NCI-H510A (cell line): ENCODE data around the gene CBX7.

Source experiments
- DNase-seq: peaks from one replicate; lab custom pipeline; 2025; lab: John Stamatoyannopoulos, UW

The CBX7 gene

GRCh38 chr22:39123751-39124581, 28.5 kb downstream of the CBX7 start:
- no peak for DNase-seq

- DNase-seq, result no peak
Measured at GRCh38 chr22:39122772-39123470, 29.6 kb downstream of the CBX7 start.

GRCh38 chr22:39120983-39121382, 31.5 kb downstream of the CBX7 start:
- DNase-seq, result no peak

- DNase-seq, result no peak
Measured at GRCh38 chr22:39117585-39118191, 34.8 kb downstream of the CBX7 start.

GRCh38 chr22:39115977-39116621, 36.4 kb downstream of the CBX7 start:
- DNase-seq, result no peak

- no peak for DNase-seq
Measured at GRCh38 chr22:39115570-39115969, 36.9 kb downstream of the CBX7 start.

GRCh38 chr22:39114112-39114511, 38.4 kb downstream of the CBX7 start:
- no peak for DNase-seq

GRCh38 chr22:39110631-39111561, 41.6 kb downstream of the CBX7 start:
- no peak for DNase-seq

GRCh38 chr22:39109361-39109760, 43.1 kb downstream of the CBX7 start:
- no peak for DNase-seq

- no peak for DNase-seq
Measured at GRCh38 chr22:39108487-39108886, 44.0 kb downstream of the CBX7 start.

- DNase-seq, result no peak
Measured at GRCh38 chr22:39106326-39106725, 46.2 kb downstream of the CBX7 start.

- no peak for DNase-seq
Measured at GRCh38 chr22:39103431-39103830, 49.0 kb downstream of the CBX7 start.

GRCh38 chr22:39101226-39101625, 51.3 kb downstream of the CBX7 start:
- DNase-seq, result no peak

GRCh38 chr22:39098576-39098975, 53.9 kb downstream of the CBX7 start:
- no peak for DNase-seq

- DNase-seq, result peak; percentile 38
Measured at GRCh38 chr22:39098026-39098425, 54.5 kb downstream of the CBX7 start.

- no peak for DNase-seq
Measured at GRCh38 chr22:39097098-39098020, 55.1 kb downstream of the CBX7 start, which contains the start of gene APOBEC3H. TSS of gene APOBEC3H (plus strand) at chr22:39097244. CDS start at chr22:39100279, 3,035 bp downstream.

GRCh38 chr22:39095971-39096370, 56.5 kb downstream of the CBX7 start:
- no peak for DNase-seq

GRCh38 chr22:39094717-39095389, 57.6 kb downstream of the CBX7 start:
- DNase-seq, result no peak

- DNase-seq, result no peak
Measured at GRCh38 chr22:39092111-39092862, 60.2 kb downstream of the CBX7 start.
